NOMO-1 (cell line): ENCODE results near the gene PDE2A.

Experiments
- DNase-seq, 2 experiments: peaks; one replicate each; lab custom pipeline; 2025; ENCODE audit not compliant: unreplicated experiment in 2 of 2; lab: John Stamatoyannopoulos, UW

PDE2A gene

DNA sequence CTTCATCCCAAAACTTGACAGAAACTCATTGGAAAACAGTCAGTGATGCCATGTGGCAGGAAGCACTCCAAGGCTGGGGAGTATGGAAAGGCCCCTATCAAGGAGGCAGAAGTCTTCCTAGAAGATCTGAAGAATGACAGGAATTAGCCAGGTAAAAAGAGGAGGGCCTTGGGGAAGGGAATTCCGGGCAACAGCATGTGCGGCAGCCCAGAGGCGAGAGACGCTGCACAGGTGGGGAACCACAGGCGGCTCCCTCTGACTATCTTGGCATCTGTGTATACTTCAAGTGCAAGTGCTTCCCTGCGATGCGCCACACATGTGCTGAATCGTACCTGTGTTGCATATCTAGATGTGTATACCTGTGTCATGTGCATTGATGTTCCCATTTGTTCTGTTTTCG is 12.7 kb downstream of the PDE2A start:
- DNase-seq: no peak

GRCh38 chr11:72658989-72659640 is 15.1 kb downstream of the PDE2A start:
- no peak for DNase-seq

GRCh38 chr11:72657411-72658100 is 16.7 kb downstream of the PDE2A start:
- no peak for DNase-seq

DNA sequence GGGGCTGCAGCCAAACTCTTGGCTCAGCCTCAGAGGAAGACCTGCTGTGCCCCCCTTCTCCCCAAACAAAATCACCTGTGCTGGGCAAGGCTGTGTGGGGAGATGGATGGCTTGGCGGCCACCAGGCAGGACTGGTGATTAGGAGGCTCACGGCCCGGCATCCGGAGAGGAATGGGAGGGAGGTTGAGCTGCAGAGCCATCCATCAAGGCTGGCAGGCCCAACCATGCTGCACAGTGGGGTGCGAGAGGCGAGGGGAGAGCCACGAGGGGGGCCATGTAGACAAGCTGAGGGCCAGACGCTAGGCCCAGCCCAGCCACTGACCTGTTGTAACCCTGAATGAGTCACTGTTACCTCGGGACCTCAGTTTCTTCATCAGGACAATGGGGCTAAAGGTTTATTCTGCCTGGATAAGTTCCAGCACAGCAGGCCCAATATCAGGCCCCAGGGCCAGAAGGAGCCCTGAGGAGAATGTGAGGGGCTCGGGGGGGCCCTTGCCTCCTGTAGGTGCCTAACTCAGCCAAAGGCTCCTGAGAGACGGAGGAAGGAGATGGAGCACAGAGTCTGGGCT is 18.2 kb downstream of the PDE2A start:
- DNase-seq: no peak

DNA sequence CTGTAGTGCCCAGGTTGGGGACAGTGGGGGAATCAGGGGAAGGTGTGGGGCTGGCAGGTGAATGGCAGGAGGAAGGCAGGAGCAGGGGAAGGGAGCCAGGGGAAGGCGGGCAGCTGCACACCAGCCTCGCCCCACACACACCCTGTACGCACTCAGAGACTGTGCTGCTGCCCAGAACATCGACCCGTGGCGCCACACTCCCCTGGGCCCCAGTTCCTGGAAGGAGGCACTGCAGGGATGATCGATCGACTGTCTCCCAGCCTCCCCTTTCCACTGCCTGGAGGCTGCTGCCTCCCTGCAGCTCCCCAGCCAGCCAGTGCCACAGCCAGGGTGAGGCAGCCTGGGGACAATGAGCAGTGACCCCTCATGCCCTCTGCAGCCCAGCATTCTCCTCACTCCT is 19.2 kb downstream of the PDE2A start:
- no peak for DNase-seq

DNA sequence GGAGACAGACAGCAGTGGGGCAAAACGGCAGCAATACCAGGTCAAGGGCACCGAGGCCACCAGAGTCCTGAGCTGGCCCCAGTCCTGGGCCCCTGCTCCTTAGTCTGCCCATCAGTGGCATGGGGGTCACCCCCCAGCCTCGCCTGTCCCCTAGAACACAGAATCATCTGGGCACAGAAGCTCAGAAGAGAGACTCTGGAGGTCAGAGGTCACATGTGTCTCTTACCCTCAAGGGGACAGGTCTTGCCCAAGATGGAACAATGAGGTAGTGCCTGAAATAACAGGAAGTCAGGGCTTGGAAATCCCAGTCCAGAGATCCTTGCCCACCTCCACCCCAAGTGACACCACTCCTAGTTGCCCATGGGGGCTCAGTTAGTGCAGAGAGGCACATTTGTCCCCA is 20.6 kb downstream of the PDE2A start:
- DNase-seq: no peak

- no peak for DNase-seq
Observed at GRCh38 chr11:72652873-72653630, 21.2 kb downstream of the PDE2A start.

GRCh38 chr11:72652133-72652532 is 22.1 kb downstream of the PDE2A start:
- no peak for DNase-seq

- DNase-seq: no peak
Observed at GRCh38 chr11:72649215-72649976, 24.8 kb downstream of the PDE2A start.

- DNase-seq: no peak
Observed at GRCh38 chr11:72648384-72649136, 25.7 kb downstream of the PDE2A start.

DNA sequence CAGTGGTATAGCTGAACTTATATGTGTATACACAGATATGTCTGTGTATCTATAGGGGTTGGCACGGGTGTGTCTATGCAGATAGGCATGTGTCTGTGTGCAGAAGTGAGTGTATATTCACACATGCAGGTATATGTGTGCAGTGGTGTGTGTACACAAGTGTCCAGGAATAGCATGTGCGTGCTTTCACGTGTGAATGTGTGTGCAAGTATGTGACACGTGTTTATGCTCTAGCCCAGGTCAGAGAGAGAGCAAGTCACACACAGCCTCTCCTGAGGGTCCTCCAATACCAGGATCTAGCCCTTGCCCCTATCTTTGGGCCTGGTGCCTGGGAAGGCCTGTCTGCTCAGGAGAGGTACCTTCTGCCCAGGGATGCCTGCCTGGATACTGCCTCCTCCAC is 26.3 kb downstream of the PDE2A start:
- DNase-seq: no peak

DNA sequence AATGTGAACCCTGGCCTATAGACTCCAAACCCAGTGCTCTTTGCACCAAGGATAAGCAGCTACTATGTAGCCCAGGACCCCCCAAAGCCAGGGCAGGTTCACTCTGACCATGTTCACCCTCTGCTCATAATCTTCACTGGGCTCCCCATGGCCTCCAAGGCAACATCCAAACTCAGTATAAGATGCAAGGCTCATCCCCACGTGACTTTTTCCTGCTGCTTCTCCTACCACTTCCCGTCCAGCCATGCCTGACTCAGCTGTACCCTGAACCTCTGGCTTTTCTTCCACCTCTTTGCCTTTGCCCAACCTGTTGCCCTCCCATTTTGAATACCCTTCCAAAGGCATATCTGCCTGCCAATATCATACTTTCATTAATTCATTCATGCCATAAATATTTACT is 27.8 kb downstream of the PDE2A start:
- no peak for DNase-seq

GRCh38 chr11:72646024-72646423 is 28.2 kb downstream of the PDE2A start:
- DNase-seq: no peak

- no peak for DNase-seq
Observed at GRCh38 chr11:72643547-72643946, 30.7 kb downstream of the PDE2A start.

GRCh38 chr11:72642884-72643522 is 31.2 kb downstream of the PDE2A start:
- peak; percentile 46 to 56 for DNase-seq

GRCh38 chr11:72642043-72642883 is 32.0 kb downstream of the PDE2A start:
- no peak for DNase-seq

DNA sequence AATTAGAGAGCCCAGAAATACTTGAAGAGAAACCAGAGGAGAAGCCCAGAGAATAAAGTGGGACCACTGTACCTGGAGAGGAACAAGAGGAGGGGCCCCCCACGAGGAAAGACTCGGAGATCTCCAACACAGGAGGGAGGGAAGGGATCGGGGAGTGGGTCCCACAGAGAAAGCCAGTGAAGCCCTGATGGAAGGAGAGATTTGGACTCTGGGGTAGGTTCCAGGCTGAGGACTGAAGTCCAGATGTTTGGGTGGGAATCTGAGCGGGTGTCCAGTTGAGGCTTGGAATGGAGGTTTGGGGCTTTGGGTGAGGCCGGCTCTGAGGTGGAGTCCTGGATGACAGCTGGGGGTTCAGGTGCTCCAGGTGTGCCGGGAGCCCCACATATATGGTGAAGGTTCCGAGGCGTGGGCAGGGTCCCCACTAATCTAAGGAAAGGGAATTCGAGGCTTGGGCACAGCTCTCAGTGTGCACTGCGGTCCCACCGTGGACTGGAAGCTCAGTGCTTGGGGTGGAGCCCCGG is 32.6 kb downstream of the PDE2A start:
- DNase-seq: no peak

- DNase-seq: no peak
Observed at GRCh38 chr11:72639502-72640375, 34.5 kb downstream of the PDE2A start.
